Mesendoderm (in vitro differentiated cells): Measurements from ENCODE around the gene PDGFRA.

Experiments
- DNase-seq: peaks from one replicate; pipeline ENCODE4 v3.0.0; 2013
- H2AK5ac ChIP-seq: 2 replicates; pipeline ENCODE4 v1.6.1; 2013; ENCODE audit warnings: low read length, inconsistent platforms
- H2BK120ac ChIP-seq: 2 replicates; pipeline ENCODE4 v1.6.1; 2013; ENCODE audit warnings: low read depth, mild to moderate bottlenecking, low read length, moderate library complexity, mixed read lengths
- H2BK15ac ChIP-seq: replicated peaks from 2 replicates; pipeline ENCODE4 v1.6.1; 2013; ENCODE audit warnings: low read depth, mild to moderate bottlenecking, moderate library complexity
- H2BK5ac ChIP-seq: 2 replicates; pipeline ENCODE4 v1.6.1; 2013; ENCODE audit warnings: low read length, inconsistent platforms
- H3K18ac ChIP-seq: 2 replicates; pipeline ENCODE4 v1.6.1; 2013; ENCODE audit warnings: mild to moderate bottlenecking, low read length, mixed read lengths
- H3K23ac ChIP-seq: one replicate; pipeline ENCODE4 v1.6.1; 2013; ENCODE audit warnings: low read length
- H3K27ac ChIP-seq: 2 replicates; pipeline ENCODE4 v1.5.1; 2013; ENCODE audit warnings: low read depth, mild to moderate bottlenecking, inconsistent platforms, low read length, moderate library complexity
- H3K27me3 ChIP-seq: 2 replicates; pipeline ENCODE4 v1.6.1; 2013; ENCODE audit warnings: low read length, control low read depth, mild to moderate bottlenecking, inconsistent platforms; ENCODE audit not compliant: insufficient read depth, poor library complexity
- H3K36me3 ChIP-seq: 2 replicates; pipeline ENCODE4 v1.6.1; 2013; ENCODE audit warnings: low read length, inconsistent platforms; ENCODE audit not compliant: control insufficient read depth, insufficient read depth
- H3K4ac ChIP-seq: one replicate; pipeline ENCODE4 v1.6.1; 2013; ENCODE audit warnings: low read depth, mild to moderate bottlenecking, low read length, moderate library complexity
- H3K4me1 ChIP-seq: 2 replicates; pipeline ENCODE4 v1.6.1; 2013; ENCODE audit warnings: low read depth, low read length, inconsistent platforms; ENCODE audit not compliant: control insufficient read depth
- H3K4me2 ChIP-seq: 2 replicates; pipeline ENCODE4 v1.6.1; 2013; ENCODE audit warnings: low read length
- H3K4me3 ChIP-seq: 2 replicates; pipeline ENCODE4 v1.5.1; 2013; ENCODE audit warnings: mild to moderate bottlenecking, low read length
- H3K56ac ChIP-seq: one replicate; pipeline ENCODE4 v1.6.1; 2013; ENCODE audit warnings: low read length
- H3K79me1 ChIP-seq: 2 replicates; pipeline ENCODE4 v1.6.1; 2013; ENCODE audit warnings: low read length, inconsistent platforms
- H3K79me2 ChIP-seq: 2 replicates; pipeline ENCODE4 v1.6.1; 2013; ENCODE audit warnings: mild to moderate bottlenecking, low read length; ENCODE audit not compliant: control insufficient read depth, insufficient read depth
- H3K9ac ChIP-seq: 2 replicates; pipeline ENCODE4 v1.6.1; 2013; ENCODE audit warnings: low read length, inconsistent platforms
- H4K5ac ChIP-seq: one replicate; pipeline ENCODE4 v1.6.1; 2013; ENCODE audit warnings: low read length
- H4K8ac ChIP-seq: one replicate; pipeline ENCODE4 v1.6.1; 2013; ENCODE audit warnings: low read depth, mild to moderate bottlenecking, control low read depth, low read length, moderate library complexity
- WGBS: extraction: QIAGEN DNeasy Blood & Tissue Kit; methylation state at CpG from one replicate; pipeline ENCODE4 v1.1.7; 2013; ENCODE audit warnings: low lambda C conversion rate, missing lambda C conversion rate; ENCODE audit not compliant: insufficient coverage; ENCODE audit errors: extremely low coverage; 5-methylcytosine and 5-hydroxymethylcytosine counted together

PDGFRA gene

GRCh38 chr4:54228546-54228945, 547 bp upstream of the PDGFRA start:
- Histone ChIP-seq H3K79me2 (peaks cover 5% of the 10 kb centered on the region), H3K27me3 (peaks cover 28% of the 10 kb centered on the region), H3K18ac (no peak overlapping the region), H3K23ac (no peak overlapping the region), H3K36me3 (no peaks in the 10 kb centered on the region), H3K4me1 (peaks cover 4% of the 10 kb centered on the region), H4K8ac (no peak overlapping the region), H3K56ac (peak overlapping the region; percentile 35), H4K5ac (no peak overlapping the region), H3K27ac (no peak overlapping the region), H3K4me2 (peak overlapping the region; percentile 64), H3K79me1 (no peaks in the 10 kb centered on the region), H3K4me3 (no peak overlapping the region), H2BK120ac (no peak overlapping the region), H2AK5ac (no peak overlapping the region), H2BK5ac (no peak overlapping the region), H3K4ac (no peak overlapping the region), H3K9ac (peak overlapping the region; percentile 5), H2BK15ac (no peak overlapping the region)
- no CpG with 5 or more reads among the region's 8 CpGs for WGBS
- DNase-seq: no peak

GRCh38 chr4:54229631-54230483, 764 bp downstream of the PDGFRA start:
- peak overlapping the region; percentile 84 for H3K4me2 ChIP-seq
- peak overlapping the region; percentile 66 for H3K4me3 ChIP-seq
- H3K4ac ChIP-seq: no peak overlapping the region
- H3K27me3 ChIP-seq: peaks cover 22% of the 10 kb centered on the region
- DNase-seq: peak; percentile 64
- no peak overlapping the region for H2AK5ac ChIP-seq
- H3K23ac ChIP-seq: no peak overlapping the region
- WGBS: no CpG with 5 or more reads among the region's 63 CpGs
- H3K79me1 ChIP-seq: no peaks in the 10 kb centered on the region
- no peak overlapping the region for H4K5ac ChIP-seq
- H3K36me3 ChIP-seq: no peaks in the 10 kb centered on the region
- peak overlapping the region; percentile 69 for H3K9ac ChIP-seq
- peak overlapping the region; percentile 72 for H3K18ac ChIP-seq
- no peak overlapping the region for H3K27ac ChIP-seq
- no peak overlapping the region for H2BK5ac ChIP-seq
- H4K8ac ChIP-seq: no peak overlapping the region
- H3K4me1 ChIP-seq: peaks cover 4% of the 10 kb centered on the region
- H2BK15ac ChIP-seq: no peak overlapping the region
- peaks cover 5% of the 10 kb centered on the region for H3K79me2 ChIP-seq
- peak overlapping the region; percentile 85 for H3K56ac ChIP-seq
- no peak overlapping the region for H2BK120ac ChIP-seq

GRCh38 chr4:54230484-54231418, 1.7 kb downstream of the PDGFRA start:
- Histone ChIP-seq H3K4me3 (peak overlapping the region; percentile 66), H3K27me3 (peaks cover 20% of the 10 kb centered on the region)
- no CpG with 5 or more reads among the region's 63 CpGs for WGBS

GRCh38 chr4:54231419-54231767, 2.3 kb downstream of the PDGFRA start:
- H3K27me3 ChIP-seq: peaks cover 20% of the 10 kb centered on the region
- H3K27ac ChIP-seq: no peak overlapping the region
- DNase-seq: no peak

More at GRCh38 chr4:54230484-54231418, 1.7 kb downstream of the PDGFRA start:
- H3K79me2 ChIP-seq: peaks cover 5% of the 10 kb centered on the region
- H3K79me1 ChIP-seq: no peaks in the 10 kb centered on the region
- no peak overlapping the region for H4K8ac ChIP-seq
- peak overlapping the region; percentile 64 for H3K9ac ChIP-seq
- no peaks in the 10 kb centered on the region for H3K4me1 ChIP-seq
- no peak overlapping the region for H4K5ac ChIP-seq
- H3K36me3 ChIP-seq: no peaks in the 10 kb centered on the region
- H3K27ac ChIP-seq: no peak overlapping the region
- H3K56ac ChIP-seq: peak overlapping the region; percentile 85
- H3K18ac ChIP-seq: no peak overlapping the region
- no peak overlapping the region for H2BK5ac ChIP-seq
- H2BK15ac ChIP-seq: no peak overlapping the region
- H3K4ac ChIP-seq: no peak overlapping the region
- no peak overlapping the region for H2BK120ac ChIP-seq
- peak; percentile 47 for DNase-seq
- H3K4me2 ChIP-seq: peak overlapping the region; percentile 84
- H2AK5ac ChIP-seq: no peak overlapping the region
- H3K23ac ChIP-seq: peak overlapping the region; percentile 89

GRCh38 chr4:54231768-54232688, 2.9 kb downstream of the PDGFRA start:
- H4K5ac ChIP-seq: no peak overlapping the region
- H3K4me2 ChIP-seq: peak overlapping the region; percentile 84
- no peak overlapping the region for H2BK15ac ChIP-seq
- no peak overlapping the region for H2BK120ac ChIP-seq
- peak overlapping the region; percentile 64 for H3K9ac ChIP-seq
- H3K27me3 ChIP-seq: peaks cover 20% of the 10 kb centered on the region
- no peaks in the 10 kb centered on the region for H3K4me1 ChIP-seq
- no peaks in the 10 kb centered on the region for H3K79me1 ChIP-seq
- no peak overlapping the region for H4K8ac ChIP-seq
- no peak overlapping the region for H3K27ac ChIP-seq
- H3K4ac ChIP-seq: no peak overlapping the region
- peak overlapping the region; percentile 66 for H3K4me3 ChIP-seq
- no peak overlapping the region for H2BK5ac ChIP-seq
- H3K36me3 ChIP-seq: no peaks in the 10 kb centered on the region
- no peak overlapping the region for H3K23ac ChIP-seq
- H3K79me2 ChIP-seq: peaks cover 5% of the 10 kb centered on the region
- no CpG with 5 or more reads among the region's 63 CpGs for WGBS
- DNase-seq: peak; percentile 61
- H3K56ac ChIP-seq: peak overlapping the region; percentile 85
- H2AK5ac ChIP-seq: no peak overlapping the region
- no peak overlapping the region for H3K18ac ChIP-seq

More at GRCh38 chr4:54231419-54231767, 2.3 kb downstream of the PDGFRA start:
- Histone ChIP-seq H3K18ac (no peak overlapping the region), H3K79me1 (no peaks in the 10 kb centered on the region), H2BK120ac (no peak overlapping the region), H3K4me3 (peak overlapping the region; percentile 66), H3K9ac (peak overlapping the region; percentile 64), H2BK15ac (no peak overlapping the region), H3K23ac (no peak overlapping the region), H3K36me3 (no peaks in the 10 kb centered on the region), H3K4ac (no peak overlapping the region), H2BK5ac (no peak overlapping the region), H3K56ac (peak overlapping the region; percentile 85), H4K8ac (no peak overlapping the region), H2AK5ac (no peak overlapping the region), H3K4me2 (peak overlapping the region; percentile 84), H3K79me2 (peaks cover 5% of the 10 kb centered on the region), H3K4me1 (no peaks in the 10 kb centered on the region), H4K5ac (no peak overlapping the region)
- no CpG with 5 or more reads among the region's 20 CpGs for WGBS
